GM12878 (cell line): ENCODE results near the gene N4BP3. TPM values are rescaled to one million over a fixed set of nuclear protein-coding genes. Genes with fewer than 3 reads are reported as not detected.

Experiments used
- ATAC-seq: fragments of 200-7000 bp; cut with Tn5 transposase; 3 replicates; pipeline ENCODE4 v1.9.1; 2020; ENCODE audit warnings: mild to moderate bottlenecking, moderate library complexity
- BruUV-seq: library from RNA; stranded (reverse); fragments of 400-500 nt; replicated peaks from 2 replicates; lab custom pipeline; 2021; lab: Mats Ljungman, UMichigan
- CTCF ChIA-PET: fragments of 300-600 bp; sonication (Branson Sonifier 250); formaldehyde crosslinking; extraction: SDS; loops from one replicate; lab custom pipeline; 2021; ENCODE audit warnings: inconsistent platforms; lab: Yijun Ruan, JAX
- POLR2A ChIA-PET: fragments of 350-600 bp; formaldehyde crosslinking; extraction: SDS; loops from one replicate; lab custom pipeline; 2021; ENCODE audit warnings: inconsistent platforms; lab: Charles Lee
- RAD21 ChIA-PET: fragments of 300-600 bp; sonication (Branson Sonifier 250); formaldehyde crosslinking; loops from one replicate; lab custom pipeline; 2023; ENCODE audit warnings: antibody characterized with exemption; ENCODE audit not compliant: unreplicated experiment; lab: Charles Lee
- SMC1A ChIA-PET: fragments of 300-600 bp; sonication (Branson Sonifier 250); formaldehyde crosslinking; loops from one replicate; lab custom pipeline; 2023; ENCODE audit not compliant: unreplicated experiment, uncharacterized antibody; lab: Charles Lee
- DNase-seq: peaks from one replicate; pipeline ENCODE4 v3.0.0-alpha.2; 2011; ENCODE audit warnings: low read depth, low spot score
- FAIRE-seq: peaks from 3 replicates; lab custom pipeline; 2011; peaks lifted over from hg19 to GRCh38; lab: Jason Lieb, UNC
- H2AFZ ChIP-seq: 2 replicates; pipeline ENCODE4 v1.6.0; 2011; ENCODE audit warnings: low read depth, low read length, control low read depth; ENCODE audit not compliant: control insufficient read depth
- H3K27ac ChIP-seq: 2 replicates; pipeline ENCODE4 v1.5.1; 2011; ENCODE audit warnings: control low read depth; ENCODE audit not compliant: control insufficient read depth, insufficient read depth
- H3K27me3 ChIP-seq, 2 experiments: replicated peaks in 1 of 2; 2 replicates each; pipeline versions ENCODE4 v1.6.0 to v1.6.1; 2011; ENCODE audit warnings: low read length in 1 of 2; ENCODE audit not compliant: control insufficient read depth in 2 of 2, insufficient read depth in 2 of 2
- H3K36me3 ChIP-seq, 2 experiments: 2 replicates each; pipeline ENCODE4 v1.5.1; 2011; ENCODE audit warnings: low read length in 1 of 2; ENCODE audit not compliant: control insufficient read depth in 2 of 2, insufficient read depth in 2 of 2
- H3K4me1 ChIP-seq: 2 replicates; pipeline ENCODE4 v1.6.1; 2011; ENCODE audit warnings: mild to moderate bottlenecking, low read length, moderate library complexity, mixed read lengths; ENCODE audit not compliant: control insufficient read depth, insufficient read depth
- H3K4me2 ChIP-seq: 2 replicates; pipeline ENCODE4 v1.6.0; 2011; ENCODE audit warnings: control low read depth; ENCODE audit not compliant: control insufficient read depth, insufficient read depth
- H3K4me3 ChIP-seq: fragments of 200-600 bp; sonication (generic); 2 replicates; pipeline ENCODE4 v1.5.1; 2016
- H3K79me2 ChIP-seq: 2 replicates; pipeline ENCODE4 v1.6.0; 2011; ENCODE audit warnings: low read length; ENCODE audit not compliant: control insufficient read depth, insufficient read depth
- H3K9ac ChIP-seq: 2 replicates; pipeline ENCODE4 v1.8.0; 2011; ENCODE audit warnings: low read length, control low read depth, mixed read lengths; ENCODE audit not compliant: control insufficient read depth, insufficient read depth
- H3K9me3 ChIP-seq: replicated peaks from 3 replicates; pipeline ENCODE4 v1.5.1; 2011; ENCODE audit warnings: mild to moderate bottlenecking, low read length; ENCODE audit not compliant: control insufficient read depth, insufficient read depth
- H4K20me1 ChIP-seq: 2 replicates; pipeline ENCODE4 v1.6.0; 2011; ENCODE audit not compliant: control insufficient read depth, insufficient read depth
- CHD4 ChIP-seq: fragments of 200-600 bp; sonication (generic); IDR thresholded peaks from 2 replicates; pipeline ENCODE4 v1.6.1; 2016; ENCODE audit warnings: mild to moderate bottlenecking
- E4F1 ChIP-seq: fragments of 450-650 bp; IDR thresholded peaks from 2 replicates; pipeline ENCODE4 v1.6.1; 2018; ENCODE audit warnings: borderline replicate concordance, mild to moderate bottlenecking; ENCODE audit not compliant: partially characterized antibody
- ETV6 ChIP-seq, 2 experiments: fragments of 450-650 bp in 1 of 2; IDR thresholded peaks in 1 of 2; conservative IDR thresholded peaks in 1 of 2; 2 replicates each; pipeline ENCODE4 v1.6.1; 2014; ENCODE audit warnings: antibody characterized with exemption in 1 of 2, borderline replicate concordance in 1 of 2, low read depth in 1 of 2, mild to moderate bottlenecking in 1 of 2, moderate library complexity in 1 of 2
- GABPA ChIP-seq: IDR thresholded peaks from 2 replicates; pipeline ENCODE4 v1.6.1; 2014; ENCODE audit warnings: antibody characterized with exemption, low read depth, mild to moderate bottlenecking, inconsistent platforms
- HCFC1 ChIP-seq: fragments of 150-350 bp; IDR thresholded peaks from 2 replicates; pipeline ENCODE4 v1.6.1; 2014; ENCODE audit warnings: low read length
- HDGF ChIP-seq: fragments of 450-650 bp; IDR thresholded peaks from 2 replicates; pipeline ENCODE4 v1.6.1; 2016; ENCODE audit warnings: antibody characterized with exemption
- JUNB ChIP-seq: IDR thresholded peaks from 2 replicates; pipeline ENCODE4 v1.6.1; 2016; ENCODE audit warnings: antibody characterized with exemption, mild to moderate bottlenecking
- KDM1A ChIP-seq: fragments of 200-600 bp; sonication (generic); IDR thresholded peaks from 2 replicates; pipeline ENCODE4 v1.6.1; 2016; ENCODE audit warnings: borderline replicate concordance
- MAX ChIP-seq: IDR thresholded peaks from 2 replicates; pipeline ENCODE4 v1.6.1; 2012; ENCODE audit warnings: low read depth, low read length, improper control_type of control experiment
- PAX5 ChIP-seq: IDR thresholded peaks from 2 replicates; pipeline ENCODE4 v1.6.1; 2011; ENCODE audit warnings: low read depth, low read length, borderline replicate concordance
- SIN3A ChIP-seq: IDR thresholded peaks from 2 replicates; pipeline ENCODE4 v1.6.1; 2012; ENCODE audit warnings: low read depth, low read length, improper control_type of control experiment
- SUZ12 ChIP-seq: fragments of 200-600 bp; sonication (generic); IDR thresholded peaks from one replicate; pipeline ENCODE4 v1.6.1; 2018; ENCODE audit warnings: antibody characterized with exemption, mild to moderate bottlenecking; ENCODE audit not compliant: unreplicated experiment
- ZNF24 ChIP-seq: fragments of 450-650 bp; IDR thresholded peaks from 2 replicates; pipeline ENCODE4 v1.6.1; 2017; ENCODE audit warnings: antibody characterized with exemption, mild to moderate bottlenecking
- ZNF592 ChIP-seq: fragments of 450-650 bp; IDR thresholded peaks from 2 replicates; pipeline ENCODE4 v1.6.1; 2017; ENCODE audit warnings: mild to moderate bottlenecking, moderate library complexity
- WGBS: methylation state at CpG from one replicate; pipeline ENCODE4 v1.1.6; 2016; ENCODE audit warnings: low lambda C conversion rate; ENCODE audit not compliant: insufficient replicate concordance, insufficient coverage; ENCODE audit errors: missing lambda C conversion rate; 5-methylcytosine and 5-hydroxymethylcytosine counted together
- in situ Hi-C: fragments of 300-500 bp; cut with MboI; formaldehyde crosslinking; loops from 9 replicates; pipeline ENCODE4 v1.14.3; 2018; ENCODE audit warnings: mixed read lengths
- intact Hi-C: fragments of 100-400 bp; cut with micrococcal nuclease; formaldehyde crosslinking; loops from one replicate; pipeline ENCODE4 v1.14.2; 2022; ENCODE audit not compliant: unreplicated experiment
- polyA plus RNA-seq, 11 experiments: library from polyadenylated mRNA; depleted of rRNA in 4 of 11; unstranded in 6 of 11; stranded (reverse) in 5 of 11; fragments of >200 nt; fragmentation: Nextera tagmentation in 4 of 11; fragmentation: Illumina TruSeq in 1 of 11; extraction: Ambion mirVana in 4 of 11; extraction: Trizol in 1 of 11; gene quantifications; 1 replicate in 1 of 11; 2 replicates in 10 of 11; pipeline versions ENCODE4 v1.2.1 to v1.2.3, GENCODE V29; 2011 to 2016; ENCODE audit warnings: inconsistent platforms in 2 of 11, missing spikeins in 2 of 11, low read depth in 1 of 11
- total RNA-seq, 4 experiments: library from RNA; depleted of rRNA in 3 of 4; stranded (reverse); fragments of >200 nt in 3 of 4; fragmentation: Illumina TruSeq in 1 of 4; extraction: Trizol in 1 of 4; gene quantifications; 2 replicates each; pipeline versions ENCODE4 v1.2.1 to v1.2.3, GENCODE V29; 2013 to 2021

N4BP3 gene
- total and polyA plus RNA-seq, 10 of the 15 experiments (the other 5 are each of a cell fraction or from before 2014, with no cell fraction given), result 0.06 to 13.0 (median 4.3) TPM

GRCh38 chr5:178117923-178118701 lies 4.8 kb downstream of the N4BP3 start:
- H3K4me2 ChIP-seq, result peak overlapping the region; percentile 84
- no peaks in the 10 kb centered on the region for H4K20me1 ChIP-seq
- H3K79me2 ChIP-seq, result peaks cover 56% of the 10 kb centered on the region
- POLR2A ChIA-PET, result interaction anchor here (0.6 to 1.8 kb wide), 2 partner anchors 12 to 14 kb away, joined by 3 to 7 read pairs; partner anchors contain the start of gene RMND5B
- peak overlapping the region; percentile 42; the same call in 1 of the 2 replicates for H3K9ac ChIP-seq
- H2AFZ ChIP-seq, result peak overlapping the region; percentile 59
- H3K9me3 ChIP-seq, result no peaks in the 10 kb centered on the region
- H3K4me1 ChIP-seq, result peaks cover 43% of the 10 kb centered on the region
- peak overlapping the region; percentile 72 for H3K27ac ChIP-seq
- ATAC-seq, result peak; percentile 1; the same call in 1 of the 3 replicates
- RAD21 ChIA-PET, result interaction anchor here (1.0 to 1.1 kb wide), 2 partner anchors 13 to 44 kb away, joined by 3 read pairs; partner anchors contain the start of gene RMND5B
- CTCF ChIA-PET, result interaction anchor here (0.6 to 3.0 kb wide), 10 partner anchors 11 to 1618 kb away, joined by 3 to 14 read pairs (median 3); partner anchors contain the start of gene RMND5B
- peak overlapping the region; percentile 55 for H3K4me3 ChIP-seq
- in situ Hi-C loops (loop anchor here (10.0 kb wide), 1 partner anchor 1437 kb away; the partner anchor contains the start of gene RUFY1), intact Hi-C loops (loop anchor here (10.0 kb wide), 1 partner anchor 1583 kb away; the partner anchor contains the start of gene RNF44)
- no TSS peak for BruUV-seq
- FAIRE-seq, result no peak
- WGBS, result 31% methylated on average over 18 of the region's 18 CpGs
- peaks cover 3 to 19% of the 10 kb centered on the region in 2 experiments; a peak in 3 of 4 replicates for H3K36me3 ChIP-seq
- SMC1A ChIA-PET, result interaction anchor here (0.7 to 1.0 kb wide), 2 partner anchors 13 to 27 kb away, joined by 3 read pairs; partner anchors contain the start of gene RMND5B
- H3K27me3 ChIP-seq, result no peaks in the 10 kb centered on the region
- no peak for DNase-seq
- TF ChIP-seq CHD4 (no peak), SUZ12 (no peak), MAX (no peak), KDM1A (no peak), E4F1 (no peak), HCFC1 (no peak), JUNB (no peak), GABPA (no peak), ZNF592 (no peak), ETV6 (conservative IDR thresholded peaks at IDR 0.05 in 1 of 2, IDR thresholded peaks at IDR 0.05 in 1 of 2; ENCODE audit: borderline replicate concordance in 1 of 2, low read depth in 1 of 2) (peak in 1 of 2 experiments; percentile 44; a peak in 1 of 4 replicates), HDGF (no peak), PAX5 (no peak), ZNF24 (no peak), SIN3A (no peak)
